Ectodermal cell (in vitro differentiated cells): ENCODE measurements around the gene SMCO2.

Source experiments
- H3K27ac ChIP-seq: 2 replicates; pipeline ENCODE4 v1.7.0; 2013; ENCODE audit warnings: mild to moderate bottlenecking, low read depth, low read length; ENCODE audit not compliant: insufficient read depth, poor library complexity, severe bottlenecking
- H3K27me3 ChIP-seq: 2 replicates; pipeline ENCODE4 v1.7.0; 2013; ENCODE audit warnings: mild to moderate bottlenecking, low read length; ENCODE audit not compliant: insufficient read depth, control insufficient read depth, poor library complexity, severe bottlenecking
- H3K36me3 ChIP-seq: one replicate; pipeline ENCODE4 v1.7.0; 2013; ENCODE audit warnings: low read length; ENCODE audit not compliant: control insufficient read depth, insufficient read depth
- H3K4me1 ChIP-seq: one replicate; pipeline ENCODE4 v1.7.0; 2013; ENCODE audit warnings: low read length; ENCODE audit not compliant: control insufficient read depth, insufficient read depth
- H3K4me3 ChIP-seq: 2 replicates; pipeline ENCODE4 v1.7.0; 2013; ENCODE audit warnings: low read depth, low read length, control low read depth; ENCODE audit not compliant: insufficient read depth
- H3K9me3 ChIP-seq: 2 replicates; pipeline ENCODE4 v1.7.0; 2013; ENCODE audit warnings: mild to moderate bottlenecking, low read length, moderate library complexity; ENCODE audit not compliant: control insufficient read depth
- WGBS, 2 experiments: methylation state at CpG; one replicate each; pipeline ENCODE4 v1.1.7; 2013; ENCODE audit warnings: missing lambda C conversion rate in 2 of 2; 5-methylcytosine and 5-hydroxymethylcytosine counted together

Gene SMCO2

DNA sequence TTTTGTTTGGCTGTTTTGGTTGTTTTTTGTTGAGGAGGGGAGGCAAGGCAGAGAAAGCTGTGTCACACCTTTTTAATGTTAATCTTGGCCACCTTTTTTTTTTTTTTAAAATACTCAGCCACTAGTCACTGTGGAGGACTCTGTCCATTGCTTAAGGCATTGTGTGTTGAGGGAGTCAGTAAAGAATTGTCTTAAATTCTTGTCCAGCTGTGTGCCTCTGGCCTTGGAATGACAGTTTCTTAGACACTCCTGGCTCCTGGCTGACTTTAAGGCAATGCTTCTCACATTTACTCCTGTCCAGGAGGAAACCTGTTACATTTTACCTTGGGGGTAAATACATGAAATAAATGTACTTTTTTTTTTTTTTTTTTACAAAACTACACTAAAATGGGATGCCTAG, 18.1 kb upstream of the SMCO2 start:
- Histone ChIP-seq H3K27ac (no peak overlapping the region), H3K4me3 (no peak overlapping the region), H3K27me3 (no peaks in the 10 kb centered on the region), H3K4me1 (no peaks in the 10 kb centered on the region), H3K9me3 (no peaks in the 10 kb centered on the region), H3K36me3 (no peaks in the 10 kb centered on the region)

DNA sequence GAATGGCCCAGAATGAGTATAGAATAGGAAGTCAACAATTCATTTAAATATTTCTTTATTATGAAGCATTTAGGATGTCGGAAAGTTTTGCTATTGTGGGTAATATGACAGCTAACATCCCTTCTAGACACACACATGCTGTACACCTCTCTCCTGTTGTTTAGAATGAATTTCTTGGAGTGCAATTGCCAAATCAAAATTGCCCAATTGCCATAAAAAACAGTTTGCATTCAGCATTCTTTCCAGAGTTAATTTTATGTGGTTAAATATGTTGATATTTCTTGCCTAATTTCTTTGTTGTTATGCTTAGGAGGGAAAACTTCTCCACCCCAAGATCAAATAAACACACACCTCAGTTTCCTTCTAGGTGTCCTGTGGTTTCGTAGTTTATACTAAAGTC, 16.9 kb upstream of the SMCO2 start:
- Histone ChIP-seq H3K36me3 (no peaks in the 10 kb centered on the region), H3K27ac (no peak overlapping the region), H3K4me3 (no peak overlapping the region), H3K4me1 (no peaks in the 10 kb centered on the region), H3K9me3 (no peaks in the 10 kb centered on the region), H3K27me3 (no peaks in the 10 kb centered on the region)
- WGBS, 2 experiments: 100% methylated on average over 1 of the region's 2 CpGs; no CpG with 5 or more reads in 1 of the 2 experiments

DNA sequence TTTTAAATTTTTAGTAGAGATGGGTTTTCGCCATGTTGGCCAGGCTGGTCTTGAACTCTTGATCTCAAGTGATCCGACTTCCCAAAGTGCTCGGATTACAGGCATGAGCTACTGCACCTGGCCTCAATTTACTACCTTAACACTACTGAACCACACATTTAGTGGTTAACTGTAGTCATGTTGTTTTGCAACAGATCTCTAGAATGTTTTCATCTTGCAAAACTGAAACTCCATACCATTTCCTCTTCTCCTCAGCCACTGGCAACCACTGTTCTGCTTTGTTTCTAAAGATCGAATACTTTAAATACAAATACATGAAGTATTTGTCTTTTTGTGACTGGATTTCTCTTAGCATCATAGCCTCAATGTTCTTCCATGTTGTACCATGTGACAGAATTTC, 15.4 kb upstream of the SMCO2 start:
- Histone ChIP-seq H3K4me3 (no peak overlapping the region), H3K27me3 (no peaks in the 10 kb centered on the region), H3K9me3 (no peaks in the 10 kb centered on the region), H3K36me3 (no peaks in the 10 kb centered on the region), H3K27ac (no peak overlapping the region), H3K4me1 (no peaks in the 10 kb centered on the region)
- 90 to 95% methylated on average over 4 of the region's 4 CpGs for WGBS, 2 experiments

- Histone ChIP-seq H3K36me3 (no peaks in the 10 kb centered on the region), H3K27me3 (no peaks in the 10 kb centered on the region), H3K4me3 (no peak overlapping the region), H3K27ac (no peak overlapping the region), H3K9me3 (no peaks in the 10 kb centered on the region), H3K4me1 (no peaks in the 10 kb centered on the region)
- 70 to 77% methylated on average over 4 of the region's 6 CpGs for whole genome bisulfite sequencing, 2 experiments
Measured at GRCh38 chr12:27434673-27435565, 11.6 kb upstream of the SMCO2 start.

GRCh38 chr12:27436029-27436428, 10.5 kb upstream of the SMCO2 start:
- no peaks in the 10 kb centered on the region for H3K9me3 ChIP-seq
- no peak overlapping the region for H3K27ac ChIP-seq
- H3K27me3 ChIP-seq: no peaks in the 10 kb centered on the region
- no peaks in the 10 kb centered on the region for H3K36me3 ChIP-seq
- no peaks in the 10 kb centered on the region for H3K4me1 ChIP-seq
- H3K4me3 ChIP-seq: no peak overlapping the region

GRCh38 chr12:27436768-27437167, 9.8 kb upstream of the SMCO2 start:
- H3K27me3 ChIP-seq: no peaks in the 10 kb centered on the region
- WGBS, 2 experiments: 100% methylated on average over 1 of the region's 1 CpG; no CpG with 5 or more reads in 1 of the 2 experiments
- H3K4me3 ChIP-seq: no peak overlapping the region
- H3K9me3 ChIP-seq: no peaks in the 10 kb centered on the region
- H3K36me3 ChIP-seq: no peaks in the 10 kb centered on the region
- H3K27ac ChIP-seq: no peak overlapping the region
- H3K4me1 ChIP-seq: no peaks in the 10 kb centered on the region

DNA sequence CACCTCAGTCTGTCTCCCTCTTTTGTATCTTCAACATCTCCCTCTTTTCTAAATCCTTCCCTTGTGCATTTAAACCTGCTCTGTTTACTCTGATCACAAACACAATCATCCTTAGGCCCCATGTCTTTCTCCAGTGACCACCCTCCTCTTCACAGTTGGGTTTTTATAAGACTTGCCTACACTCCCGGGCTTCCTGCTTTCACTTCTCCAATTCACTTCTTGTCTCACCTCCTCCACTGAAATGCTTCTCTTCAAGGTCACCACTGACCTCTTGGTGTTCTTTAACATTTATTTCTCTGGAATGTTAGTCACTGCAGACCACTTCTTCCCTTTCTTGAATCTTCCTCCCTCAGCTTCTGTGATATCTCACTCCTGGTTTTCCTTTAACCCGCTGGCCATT, 8.7 kb upstream of the SMCO2 start:
- no peaks in the 10 kb centered on the region for H3K27me3 ChIP-seq
- WGBS, 2 experiments: 95 to 96% methylated on average over 2 of the region's 2 CpGs

GRCh38 chr12:27447761-27448160, 1.2 kb downstream of the SMCO2 start:
- H3K4me1 ChIP-seq: no peaks in the 10 kb centered on the region
- H3K4me3 ChIP-seq: no peak overlapping the region
- 96 to 97% methylated on average over 7 to 8 of the region's 8 CpGs for WGBS, 2 experiments
- H3K27me3 ChIP-seq: no peaks in the 10 kb centered on the region
- H3K27ac ChIP-seq: no peak overlapping the region
- H3K9me3 ChIP-seq: no peaks in the 10 kb centered on the region
- H3K36me3 ChIP-seq: no peaks in the 10 kb centered on the region

More for the DNA sequence above, 8.7 kb upstream of the SMCO2 start:
- H3K9me3 ChIP-seq: no peaks in the 10 kb centered on the region
- no peak overlapping the region for H3K27ac ChIP-seq
- H3K36me3 ChIP-seq: no peaks in the 10 kb centered on the region
- no peak overlapping the region for H3K4me3 ChIP-seq
- no peaks in the 10 kb centered on the region for H3K4me1 ChIP-seq

DNA sequence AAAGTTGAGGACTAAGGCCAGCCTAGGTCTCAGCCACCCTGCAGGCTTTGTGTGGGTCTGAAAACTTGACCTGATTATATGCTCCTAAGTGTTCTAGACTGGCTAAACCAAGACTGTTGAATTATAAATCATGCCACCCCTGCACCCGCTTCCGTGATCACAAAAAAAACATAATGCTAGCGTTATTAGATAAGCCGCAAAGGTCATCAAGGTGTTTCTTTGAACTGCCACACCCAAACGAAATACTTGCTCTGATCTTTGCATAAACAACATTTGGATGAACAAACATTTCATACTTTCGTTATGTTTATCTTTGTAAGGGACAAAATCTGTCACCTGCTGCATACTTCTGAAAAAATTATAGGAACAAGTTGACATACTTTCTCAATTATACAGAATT, 2.5 kb downstream of the SMCO2 start:
- no peaks in the 10 kb centered on the region for H3K27me3 ChIP-seq
- no peaks in the 10 kb centered on the region for H3K9me3 ChIP-seq
- H3K36me3 ChIP-seq: no peaks in the 10 kb centered on the region
- no peaks in the 10 kb centered on the region for H3K4me1 ChIP-seq
- no peak overlapping the region for H3K4me3 ChIP-seq
- 93 to 95% methylated on average over 6 of the region's 6 CpGs for WGBS, 2 experiments
- H3K27ac ChIP-seq: no peak overlapping the region

DNA sequence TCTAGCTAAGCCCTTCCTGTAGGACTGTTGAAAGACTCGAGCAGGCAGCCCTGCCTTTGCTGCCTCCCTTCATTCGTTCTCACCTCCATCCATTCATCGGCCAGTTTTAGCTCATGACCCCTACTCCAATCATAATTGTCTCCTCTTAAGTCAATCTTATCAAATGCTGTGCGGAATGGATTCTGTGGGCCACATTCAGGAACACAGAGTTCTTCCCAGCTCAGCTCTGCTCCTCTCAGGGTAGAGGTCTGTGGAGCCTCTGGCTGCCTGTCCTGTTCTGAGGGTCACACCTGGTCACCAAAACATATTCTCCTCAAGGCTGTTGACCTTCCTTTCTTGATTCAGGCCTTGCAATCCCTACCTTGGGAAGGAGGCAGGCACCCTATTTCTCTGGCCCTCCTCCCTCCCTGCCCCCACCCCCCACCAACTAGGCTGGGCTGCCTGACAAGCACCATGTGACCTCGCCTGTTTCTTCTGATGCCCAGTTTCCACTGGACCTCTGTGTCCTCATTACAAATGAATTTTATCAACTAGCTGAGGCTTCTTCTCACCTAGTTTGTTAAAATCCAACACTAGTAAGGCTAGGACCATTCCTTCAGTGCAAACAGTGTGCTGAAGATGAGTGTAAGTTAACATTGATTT, 3.5 kb downstream of the SMCO2 start:
- no peaks in the 10 kb centered on the region for H3K36me3 ChIP-seq
- no peak overlapping the region for H3K27ac ChIP-seq
- H3K4me1 ChIP-seq: no peaks in the 10 kb centered on the region
- no peak overlapping the region for H3K4me3 ChIP-seq
- H3K27me3 ChIP-seq: no peaks in the 10 kb centered on the region
- WGBS, 2 experiments: 93% methylated on average over 5 of the region's 5 CpGs
- H3K9me3 ChIP-seq: no peaks in the 10 kb centered on the region
